Muscle of leg (tissue), 11 donors: ENCODE measurements around the gene TOR1AIP2. TPM values are rescaled to one million over a fixed set of nuclear protein-coding genes. Genes with fewer than 3 reads are reported as not detected.

Source experiments
- DNase-seq: peaks from one replicate; pipeline ENCODE4 v3.0.0; 2013
- H3K27ac ChIP-seq: one replicate; pipeline ENCODE4 v1.5.1; 2013; ENCODE audit warnings: mild to moderate bottlenecking, low read length, control low read depth
- H3K27me3 ChIP-seq: one replicate; pipeline ENCODE4 v1.6.1; 2013; ENCODE audit warnings: low read length; ENCODE audit not compliant: control insufficient read depth, insufficient read depth
- H3K36me3 ChIP-seq: one replicate; pipeline ENCODE4 v1.6.1; 2013; ENCODE audit warnings: low read length; ENCODE audit not compliant: control insufficient read depth, insufficient read depth
- H3K4me1 ChIP-seq: one replicate; pipeline ENCODE4 v1.6.1; 2013; ENCODE audit warnings: low read length; ENCODE audit not compliant: control insufficient read depth, insufficient read depth
- H3K4me3 ChIP-seq: one replicate; pipeline ENCODE4 v1.5.1; 2013; ENCODE audit warnings: low read length, control low read depth
- H3K9me3 ChIP-seq: replicated peaks from 2 replicates; pipeline ENCODE4 v1.6.1; 2013; ENCODE audit warnings: low read depth, low read length; ENCODE audit not compliant: control insufficient read depth
- WGBS: methylation state at CpG from one replicate; pipeline ENCODE4 v1.1.5; 2013; ENCODE audit warnings: missing lambda C conversion rate; ENCODE audit not compliant: insufficient coverage; 5-methylcytosine and 5-hydroxymethylcytosine counted together
- polyA plus RNA-seq, 8 donors: library from polyadenylated mRNA; unstranded; fragments of 120-200 nt; gene quantifications; one replicate each; pipeline versions ENCODE4 v1.2.1 to v1.2.3, GENCODE V29; 2013; ENCODE audit warnings: inconsistent platforms in 1 of 8, low replicate concordance in 1 of 8; ENCODE audit not compliant: insufficient read length in 8 of 8, insufficient read depth in 1 of 8
- total RNA-seq: library from RNA; stranded (reverse); fragments of 120-200 nt; gene quantifications from one replicate; pipeline ENCODE4 v1.2.4, GENCODE V29; 2013

Gene TOR1AIP2
- total and polyA plus RNA-seq, 9 donors: 22.8 to 50.8 (median 29.6) TPM

GRCh38 chr1:179879797-179880196 lies 2.2 kb upstream of the TOR1AIP2 start:
- no CpG with 5 or more reads among the region's 2 CpGs for WGBS
- DNase-seq: no peak
- no peak overlapping the region for H3K4me3 ChIP-seq
- peaks cover 10% of the 10 kb centered on the region for H3K4me1 ChIP-seq
- H3K9me3 ChIP-seq: no peaks in the 10 kb centered on the region
- H3K36me3 ChIP-seq: peaks cover under 1% of the 10 kb centered on the region
- H3K27ac ChIP-seq: no peak overlapping the region
- no peaks in the 10 kb centered on the region for H3K27me3 ChIP-seq

- DNase-seq: peak; percentile 48
- Histone ChIP-seq H3K27me3 (no peaks in the 10 kb centered on the region), H3K4me3 (peak overlapping the region; percentile 79), H3K9me3 (no peaks in the 10 kb centered on the region), H3K4me1 (peaks cover 5% of the 10 kb centered on the region), H3K27ac (no peak overlapping the region), H3K36me3 (peaks cover 11% of the 10 kb centered on the region)
- 0% methylated on average over 1 of the region's 3 CpGs for WGBS
These were observed 1.3 kb downstream of the TOR1AIP2 start for GRCh38 chr1:179876300-179876715.

GRCh38 chr1:179875596-179876299 lies 1.9 kb downstream of the TOR1AIP2 start:
- peaks cover 5% of the 10 kb centered on the region for H3K4me1 ChIP-seq
- H3K9me3 ChIP-seq: no peaks in the 10 kb centered on the region
- H3K27me3 ChIP-seq: no peaks in the 10 kb centered on the region
- no CpG with 5 or more reads among the region's 4 CpGs for WGBS
- H3K36me3 ChIP-seq: peaks cover 11% of the 10 kb centered on the region
- DNase-seq: no peak
- H3K4me3 ChIP-seq: no peak overlapping the region
- H3K27ac ChIP-seq: no peak overlapping the region

DNA sequence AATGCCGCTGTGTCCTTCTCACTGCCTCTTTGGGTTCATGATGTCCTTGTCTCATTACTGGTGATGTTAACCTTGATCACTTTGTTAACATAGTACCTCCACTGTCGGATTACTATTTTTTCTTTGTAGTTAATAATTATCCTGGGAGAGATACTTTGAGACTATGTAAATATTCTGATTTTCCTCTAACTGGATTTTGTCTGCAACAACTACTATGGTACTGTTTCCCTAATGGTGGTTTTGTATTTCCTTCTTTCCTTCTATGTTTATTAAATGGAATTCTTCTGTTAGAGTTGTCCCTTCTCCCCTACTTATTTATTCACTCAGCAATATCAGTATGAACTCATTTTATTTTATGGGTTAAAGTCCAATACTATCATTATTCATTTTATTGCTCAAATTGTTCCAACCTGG lies 4.2 kb downstream of the TOR1AIP2 start:
- WGBS: no CpG with 5 or more reads among the region's 2 CpGs
- H3K4me3 ChIP-seq: no peak overlapping the region
- H3K4me1 ChIP-seq: peaks cover 5% of the 10 kb centered on the region

GRCh38 chr1:179872558-179872957 lies 5.0 kb downstream of the TOR1AIP2 start:
- Histone ChIP-seq H3K27ac (no peak overlapping the region), H3K9me3 (no peaks in the 10 kb centered on the region), H3K4me3 (no peak overlapping the region), H3K27me3 (no peaks in the 10 kb centered on the region), H3K36me3 (peaks cover 24% of the 10 kb centered on the region), H3K4me1 (peaks cover 2% of the 10 kb centered on the region)
- no CpG with 5 or more reads among the region's 5 CpGs for WGBS
- no peak for DNase-seq

More for the DNA sequence above, 4.2 kb downstream of the TOR1AIP2 start:
- Histone ChIP-seq H3K9me3 (no peaks in the 10 kb centered on the region), H3K27me3 (no peaks in the 10 kb centered on the region), H3K36me3 (peaks cover 17% of the 10 kb centered on the region), H3K27ac (no peak overlapping the region)
- no peak for DNase-seq

DNA sequence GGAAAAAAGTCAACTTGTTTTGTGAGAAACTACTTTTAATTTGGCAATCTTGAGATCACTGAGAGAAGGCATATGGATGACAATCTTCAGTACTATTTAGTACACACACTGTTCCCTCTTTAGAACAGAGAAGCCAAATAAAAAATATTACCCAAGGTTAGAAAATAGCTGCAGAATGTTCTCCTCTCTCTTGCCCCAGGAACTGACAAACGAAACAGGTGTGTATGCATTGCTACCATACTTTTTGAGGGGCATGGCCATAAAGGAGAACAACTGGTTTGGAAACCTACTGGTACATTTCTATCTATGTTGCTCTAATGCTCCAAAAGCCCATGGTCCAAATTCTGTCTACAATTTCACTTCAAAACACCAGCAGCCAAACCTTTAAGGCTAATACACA lies 5.7 kb downstream of the TOR1AIP2 start:
- no CpG with 5 or more reads among the region's 1 CpG for whole genome bisulfite sequencing
- no peaks in the 10 kb centered on the region for H3K9me3 ChIP-seq
- peaks cover 27% of the 10 kb centered on the region for H3K36me3 ChIP-seq
- peak overlapping the region; percentile 56 for H3K27ac ChIP-seq
- no peak for DNase-seq
- peaks cover 2% of the 10 kb centered on the region for H3K4me1 ChIP-seq
- H3K27me3 ChIP-seq: no peaks in the 10 kb centered on the region
- H3K4me3 ChIP-seq: no peak overlapping the region

DNA sequence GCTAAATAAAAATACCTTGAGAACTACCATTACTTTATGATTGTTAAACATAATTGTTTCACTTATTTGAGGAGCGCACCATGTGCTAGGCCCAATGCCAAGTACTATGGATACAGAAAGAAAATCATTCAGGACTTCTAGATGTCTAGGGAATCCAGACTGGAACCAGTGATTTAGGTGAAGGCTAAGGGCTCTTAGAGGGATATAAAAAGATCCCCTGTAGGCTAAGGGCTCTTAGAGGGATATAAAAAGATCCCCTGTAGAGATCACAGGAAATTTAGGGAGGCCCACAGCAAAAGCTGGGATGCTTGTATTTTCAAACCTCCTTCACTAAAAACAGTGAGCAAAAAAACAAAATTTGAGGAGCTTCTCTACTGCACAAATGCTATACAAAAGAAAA lies 6.7 kb downstream of the TOR1AIP2 start:
- Histone ChIP-seq H3K27ac (no peak overlapping the region), H3K36me3 (peaks cover 34% of the 10 kb centered on the region), H3K4me3 (no peak overlapping the region), H3K4me1 (peaks cover 2% of the 10 kb centered on the region), H3K9me3 (no peaks in the 10 kb centered on the region), H3K27me3 (no peaks in the 10 kb centered on the region)
- no CpG with 5 or more reads among the region's 1 CpG for WGBS
- DNase-seq: no peak

GRCh38 chr1:179867493-179868330 lies 9.9 kb downstream of the TOR1AIP2 start:
- Histone ChIP-seq H3K27me3 (no peaks in the 10 kb centered on the region), H3K4me1 (peaks cover 2% of the 10 kb centered on the region), H3K9me3 (no peaks in the 10 kb centered on the region), H3K36me3 (peaks cover 47% of the 10 kb centered on the region), H3K27ac (no peak overlapping the region), H3K4me3 (no peak overlapping the region)
- WGBS: 25% methylated on average over 1 of the region's 1 CpG
- peak; percentile 43 for DNase-seq

DNA sequence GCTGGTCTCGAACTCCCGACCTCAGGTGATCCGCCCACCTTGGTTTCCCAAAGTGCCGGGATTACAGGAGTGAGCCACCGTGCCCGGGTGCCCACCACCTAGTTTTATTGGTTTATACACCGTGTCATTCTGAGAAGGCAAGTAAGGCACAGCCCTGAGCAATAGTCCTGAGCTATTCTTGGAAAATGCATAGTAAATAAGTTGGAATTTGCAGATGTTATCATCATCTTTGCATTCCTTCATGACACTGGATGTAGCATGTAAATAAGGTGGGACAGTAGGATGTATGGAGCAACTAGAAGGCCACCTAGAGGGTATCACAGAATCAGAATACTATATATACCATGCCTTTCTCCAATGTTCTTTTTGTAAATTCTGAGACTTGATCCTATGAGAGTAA lies 11.0 kb downstream of the TOR1AIP2 start:
- peaks cover 47% of the 10 kb centered on the region for H3K36me3 ChIP-seq
- no peak overlapping the region for H3K4me3 ChIP-seq
- H3K27me3 ChIP-seq: no peaks in the 10 kb centered on the region
- DNase-seq: no peak
- no peaks in the 10 kb centered on the region for H3K9me3 ChIP-seq
- H3K4me1 ChIP-seq: no peaks in the 10 kb centered on the region
- 88% methylated on average over 7 of the region's 7 CpGs for WGBS
- H3K27ac ChIP-seq: no peak overlapping the region

- 100% methylated on average over 3 of the region's 6 CpGs for WGBS
- Histone ChIP-seq H3K27me3 (no peaks in the 10 kb centered on the region), H3K9me3 (no peaks in the 10 kb centered on the region), H3K4me3 (no peak overlapping the region), H3K4me1 (no peaks in the 10 kb centered on the region), H3K27ac (no peak overlapping the region), H3K36me3 (peaks cover 50% of the 10 kb centered on the region)
- DNase-seq: no peak
These were observed 12.2 kb downstream of the TOR1AIP2 start for GRCh38 chr1:179865377-179865776.
